OCI-M1 (cell line): Measurements from ENCODE around the gene EVX1.

ENCODE experiments used
- DNase-seq: peaks from one replicate; lab custom pipeline; 2025; lab: John Stamatoyannopoulos, UW

EVX1 gene

GRCh38 chr7:27205325-27206280 lies 37.0 kb upstream of the EVX1 start:
- DNase-seq, result no peak

- no peak for DNase-seq
These were observed 35.1 kb upstream of the EVX1 start for GRCh38 chr7:27207348-27207985.

GRCh38 chr7:27208998-27209397 lies 33.6 kb upstream of the EVX1 start:
- DNase-seq, result no peak

- DNase-seq, result no peak
These were observed 32.6 kb upstream of the EVX1 start for GRCh38 chr7:27209933-27210440.

- peak; percentile 31 for DNase-seq
These were observed 32.0 kb upstream of the EVX1 start for GRCh38 chr7:27210441-27211083.

- no peak for DNase-seq
These were observed 31.5 kb upstream of the EVX1 start for GRCh38 chr7:27211084-27211446.

- DNase-seq, result no peak
These were observed 30.8 kb upstream of the EVX1 start for GRCh38 chr7:27211764-27212204.

- DNase-seq, result no peak
These were observed 29.8 kb upstream of the EVX1 start for GRCh38 chr7:27212497-27213432.

GRCh38 chr7:27213433-27214238 lies 29.0 kb upstream of the EVX1 start:
- no peak for DNase-seq

GRCh38 chr7:27214239-27214950 lies 28.2 kb upstream of the EVX1 start:
- DNase-seq, result no peak

GRCh38 chr7:27215356-27215755 lies 27.2 kb upstream of the EVX1 start:
- DNase-seq, result no peak

- no peak for DNase-seq
These were observed 24.7 kb upstream of the EVX1 start for GRCh38 chr7:27217951-27218350.

- DNase-seq, result no peak
These were observed 22.8 kb upstream of the EVX1 start for GRCh38 chr7:27219821-27220220.

- no peak for DNase-seq
These were observed 22.1 kb upstream of the EVX1 start for GRCh38 chr7:27220440-27220955.

GRCh38 chr7:27221201-27221797 lies 21.3 kb upstream of the EVX1 start:
- no peak for DNase-seq

- no peak for DNase-seq
These were observed 18.5 kb upstream of the EVX1 start for GRCh38 chr7:27223941-27224575.

- DNase-seq, result no peak
These were observed 17.3 kb upstream of the EVX1 start for GRCh38 chr7:27224983-27225934.

GRCh38 chr7:27229448-27229847 lies 13.2 kb upstream of the EVX1 start:
- DNase-seq, result no peak
